Heart right ventricle (tissue), 16 donors: ENCODE measurements around the gene MORN3. TPM values are rescaled to one million over a fixed set of nuclear protein-coding genes. Genes with fewer than 3 reads are reported as not detected.
A peak's percentile ranks its signal among the peaks of the same experiment; 100 is the strongest.
"Not testable (repeated sequence)": the region's sequence is repeated elsewhere in the genome, so short reads cannot be mapped to it uniquely, and the experiment has no call there.

ENCODE experiments used
- ATAC-seq, 8 donors: fragments of 200-7000 bp; cut with Tn5 transposase; one replicate each; pipeline ENCODE4 v1.9.1; 2020; ENCODE audit warnings: mild to moderate bottlenecking in 8 of 8, moderate library complexity in 8 of 8, moderate number of reproducible peaks in 1 of 8
- DNase-seq, 2 donors: peaks; one replicate each; pipeline ENCODE4 v3.0.0-alpha.2; 2020
- H3K27ac ChIP-seq, 10 donors: fragments of 200-600 bp; sonication (generic) in 2 of 10; one replicate each; pipeline versions ENCODE4 v1.5.0 to v1.8.0; 2020 to 2022; ENCODE audit warnings: mild to moderate bottlenecking in 3 of 10
- H3K27me3 ChIP-seq, 7 donors: fragments of 200-600 bp; one replicate each; pipeline ENCODE4 v1.8.0; 2021 to 2022; ENCODE audit warnings: mild to moderate bottlenecking in 2 of 7
- H3K36me3 ChIP-seq, 9 donors: fragments of 200-600 bp; sonication (generic) in 1 of 9; one replicate each; pipeline versions ENCODE4 v1.5.0 to v1.8.0; 2020 to 2022; ENCODE audit warnings: mild to moderate bottlenecking in 2 of 9
- H3K4me1 ChIP-seq, 9 donors: fragments of 200-600 bp; sonication (generic) in 1 of 9; one replicate each; pipeline versions ENCODE4 v1.5.0 to v1.8.0; 2020 to 2022; ENCODE audit warnings: mild to moderate bottlenecking in 4 of 9
- H3K4me3 ChIP-seq, 10 donors: fragments of 200-600 bp; sonication (generic) in 2 of 10; one replicate each; pipeline versions ENCODE4 v1.5.0 to v1.8.0; 2020 to 2022; ENCODE audit warnings: mild to moderate bottlenecking in 7 of 10, moderate library complexity in 2 of 10
- H3K9me3 ChIP-seq, 11 donors: fragments of 200-600 bp in 10 of 11; sonication (generic) in 2 of 11; one replicate each; pipeline versions ENCODE4 v1.5.0 to v1.8.0; 2013 to 2022; ENCODE audit warnings: mild to moderate bottlenecking in 2 of 11, control low read depth in 1 of 11, moderate library complexity in 1 of 11
- WGBS, 2 donors: extraction: QIAGEN DNeasy Blood & Tissue Kit; methylation state at CpG; one replicate each; pipeline ENCODE4 v1.1.7; 2013; ENCODE audit warnings: inconsistent platforms in 1 of 2; 5-methylcytosine and 5-hydroxymethylcytosine counted together
- intact Hi-C, 10 donors: fragments of 100-400 bp; cut with DNase I; formaldehyde crosslinking; loops; one replicate each; pipeline versions ENCODE4 v1.11.1 to v1.14.2; 2022
- polyA plus RNA-seq, 2 donors: library from polyadenylated mRNA; stranded (reverse); fragments of 200-250 nt; gene quantifications; one replicate each; pipeline ENCODE4 v1.2.3, GENCODE V29; 2013
- total RNA-seq, 10 donors: library from RNA; stranded (reverse); fragmentation: NEBNext Ultra II Directional in 3 of 10; extraction: Animal tissue kit (Norgen Biotek cat#: 25700) in 3 of 10; gene quantifications; one replicate each; pipeline versions ENCODE4 v1.2.1 to v1.2.4, GENCODE V29; 2021 to 2023
- TF ChIP-seq, protein P1 (sequence below), 9 donors: fragments of 200-600 bp; sonication (generic) in 2 of 9; IDR thresholded peaks; one replicate each; pipeline versions ENCODE4 v1.5.0 to v1.8.0; 2021 to 2022; ENCODE audit warnings: antibody characterized with exemption in 9 of 9, mild to moderate bottlenecking in 5 of 9, moderate library complexity in 1 of 9
- donor health status: Arrhythmogenic right ventricular cardiomyopathy.
- donor health status: ischemic (EF 13 %, LVEDD 7.1; RV severe dilation, severe dysfunction).
- donor health status: healthy with polysubstance abuse.
- donor health status: DM: no; HTN: yes; CAD: no.
- donor health status: DM: no; HTN: no; CAD: no.
- donor health status: ischemic (EF 25% LVEDD 6.9; RV normal size, moderate dysfunction).
- donor health status: ischemic (EF 25% LVEDD 5.7; RV mildly dilated, moderate dysfunction).
- donor health status: healthy.
- donor health status: DM: yes; HTN: yes; CAD: no.
- donor health status: Ischemic cardiomyopathy.
- donor health status: ischemic (EF 35%, LVEDD 5.7; RV mildly dilated, moderate dysfunction).
- donor health status: nonischemic (EF 11% LVEDD 7.7; RV severe dilation, severe dysfunction).
- donor health status: DM: yes; HTN: yes; CAD: no.
- donor health status: PGD.
- donor health status: ischemic (EF 29% LVEDD 5.4; RV normal size, mild dysfunction).
- donor health status: nonischemic (EF 23%, LVEDD 6.1; RV moderate dilation, normal function).

Gene MORN3
- total and polyA plus RNA-seq, 12 donors: 0.15 to 0.28 (median 0.18) TPM; not detected in 5

DNA sequence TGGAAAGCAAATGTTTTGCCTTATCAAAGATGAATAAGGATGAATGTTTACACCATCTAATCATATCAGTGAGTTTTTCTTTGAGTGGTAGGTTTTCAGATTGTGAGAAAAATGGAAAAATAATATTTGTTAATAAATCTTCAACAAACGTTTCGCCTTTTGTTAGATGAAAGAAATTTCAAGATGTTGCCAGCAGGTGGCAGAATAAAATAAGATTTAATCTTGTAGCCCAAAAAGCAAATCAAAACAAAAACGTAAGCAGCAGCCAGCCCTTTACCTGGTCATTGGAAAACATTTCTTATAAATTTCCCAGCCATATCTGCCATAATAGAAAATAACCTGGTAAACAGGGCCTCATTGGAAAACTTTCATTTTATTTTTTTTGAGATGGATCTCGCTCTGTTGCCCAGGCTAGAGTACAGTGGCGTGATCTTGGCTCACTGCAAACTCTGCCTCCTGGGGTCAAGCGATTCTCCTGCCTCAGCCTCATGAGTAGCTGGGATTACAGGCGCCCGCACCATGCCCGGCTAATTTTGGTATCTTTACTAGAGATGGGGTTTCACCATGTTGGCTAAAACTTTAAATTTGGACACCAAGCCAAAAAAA is 27.7 kb upstream of the MORN3 start:
- Histone ChIP-seq H3K4me1 (peaks cover 0 to 6% (median 0%) of the 10 kb centered on the region in 9 donors), H3K27me3 (no peaks in the 10 kb centered on the region), H3K9me3 (no peaks in the 10 kb centered on the region), H3K4me3 (no peak overlapping the region), H3K27ac (no peak overlapping the region), H3K36me3 (no peaks in the 10 kb centered on the region)
- TF ChIP-seq, protein P1, sequence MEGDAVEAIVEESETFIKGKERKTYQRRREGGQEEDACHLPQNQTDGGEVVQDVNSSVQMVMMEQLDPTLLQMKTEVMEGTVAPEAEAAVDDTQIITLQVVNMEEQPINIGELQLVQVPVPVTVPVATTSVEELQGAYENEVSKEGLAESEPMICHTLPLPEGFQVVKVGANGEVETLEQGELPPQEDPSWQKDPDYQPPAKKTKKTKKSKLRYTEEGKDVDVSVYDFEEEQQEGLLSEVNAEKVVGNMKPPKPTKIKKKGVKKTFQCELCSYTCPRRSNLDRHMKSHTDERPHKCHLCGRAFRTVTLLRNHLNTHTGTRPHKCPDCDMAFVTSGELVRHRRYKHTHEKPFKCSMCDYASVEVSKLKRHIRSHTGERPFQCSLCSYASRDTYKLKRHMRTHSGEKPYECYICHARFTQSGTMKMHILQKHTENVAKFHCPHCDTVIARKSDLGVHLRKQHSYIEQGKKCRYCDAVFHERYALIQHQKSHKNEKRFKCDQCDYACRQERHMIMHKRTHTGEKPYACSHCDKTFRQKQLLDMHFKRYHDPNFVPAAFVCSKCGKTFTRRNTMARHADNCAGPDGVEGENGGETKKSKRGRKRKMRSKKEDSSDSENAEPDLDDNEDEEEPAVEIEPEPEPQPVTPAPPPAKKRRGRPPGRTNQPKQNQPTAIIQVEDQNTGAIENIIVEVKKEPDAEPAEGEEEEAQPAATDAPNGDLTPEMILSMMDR (IDR thresholded peaks at IDR 0.05): peak; percentile 35 to 75 (median 59)
- no peak for ATAC-seq
- intact Hi-C loops: loop anchor here (1.0 to 10.0 kb wide), 12 partner anchors 74 to 198 kb away; partner anchors contain the start of genes RHOF (in 7 of the 10) and PSMD9 (in 4 of the 10)
- DNase-seq: peak in 1 of 2 donors; percentile 54
- 40 to 49% methylated on average over 9 of the region's 9 CpGs for WGBS, 2 donors

DNA sequence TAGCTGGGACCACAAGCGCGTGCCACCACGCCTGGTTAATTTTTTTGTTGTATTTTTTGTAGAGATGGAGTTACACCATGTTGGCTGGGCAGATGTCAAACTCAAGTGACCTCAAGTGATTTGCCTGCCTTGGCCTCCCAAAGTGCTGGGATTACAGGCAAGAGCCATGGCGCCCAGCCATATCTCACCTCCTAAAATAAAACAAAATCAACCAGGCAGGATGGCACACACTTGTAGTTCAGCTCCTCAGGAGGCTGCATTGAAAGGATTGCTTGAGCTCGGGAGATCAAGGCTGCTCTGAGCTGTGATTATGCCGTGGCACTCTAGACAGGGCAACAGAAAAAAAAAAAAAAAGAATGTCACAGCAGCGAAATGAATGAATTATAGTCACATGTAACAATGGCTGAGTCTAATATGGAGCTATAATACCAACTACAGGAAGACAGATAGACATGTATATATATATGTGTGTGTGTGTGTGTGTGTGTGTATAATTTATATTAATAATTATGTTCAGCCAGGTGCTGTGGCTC is 23.8 kb upstream of the MORN3 start:
- H3K36me3 ChIP-seq: no peaks in the 10 kb centered on the region
- ATAC-seq (peak in 7 of 8 donors; percentile 14 to 72 (median 51)), DNase-seq (no peak)
- peaks cover 0 to 6% (median 0%) of the 10 kb centered on the region in 9 donors for H3K4me1 ChIP-seq
- H3K27me3 ChIP-seq: no peaks in the 10 kb centered on the region
- 51 to 57% methylated on average over 7 of the region's 7 CpGs for WGBS, 2 donors
- intact Hi-C loops: loop anchor here in 2 of 10 donors (10.0 kb wide), 1 partner anchor 202 kb away; no protein-coding TSS in a partner anchor
- TF ChIP-seq, protein P1 (IDR thresholded peaks at IDR 0.05): no peak
- H3K9me3 ChIP-seq: no peaks in the 10 kb centered on the region
- no peak overlapping the region for H3K4me3 ChIP-seq
- peak overlapping the region in 3 of 10 donors; percentile 26 to 35 (median 31) for H3K27ac ChIP-seq

DNA sequence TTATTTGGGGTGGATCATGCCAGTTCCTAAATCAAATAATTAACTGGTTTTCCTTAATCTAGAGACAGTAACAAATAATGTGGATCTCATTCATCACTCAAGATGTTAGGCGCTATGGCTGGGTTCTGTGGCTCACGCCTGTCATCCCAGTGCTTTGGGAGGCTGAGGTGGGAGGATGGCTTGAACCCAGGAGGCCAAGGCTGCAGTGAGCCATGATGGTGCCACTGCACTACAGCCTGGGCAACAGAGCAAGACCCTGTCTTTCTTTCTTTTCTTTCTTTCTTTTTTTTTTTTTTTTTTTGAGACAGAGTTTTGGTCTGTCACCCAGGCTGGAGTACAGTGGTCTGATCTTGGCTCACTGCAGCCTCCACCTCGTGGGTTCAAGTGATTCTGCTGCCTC is 23.3 kb upstream of the MORN3 start:
- peak overlapping the region in 3 of 10 donors; percentile 26 to 35 (median 31) for H3K27ac ChIP-seq
- 74 to 75% methylated on average over 3 of the region's 3 CpGs for WGBS, 2 donors
- peak in 1 of 8 donors; percentile 2 for ATAC-seq
- not testable (repeated sequence) for H3K4me1 ChIP-seq, H3K36me3 ChIP-seq, H3K9me3 ChIP-seq, DNase-seq, H3K27me3 ChIP-seq, H3K4me3 ChIP-seq
- intact Hi-C loops: loop anchor here in 2 of 10 donors (10.0 kb wide), 1 partner anchor 202 kb away; no protein-coding TSS in a partner anchor

DNA sequence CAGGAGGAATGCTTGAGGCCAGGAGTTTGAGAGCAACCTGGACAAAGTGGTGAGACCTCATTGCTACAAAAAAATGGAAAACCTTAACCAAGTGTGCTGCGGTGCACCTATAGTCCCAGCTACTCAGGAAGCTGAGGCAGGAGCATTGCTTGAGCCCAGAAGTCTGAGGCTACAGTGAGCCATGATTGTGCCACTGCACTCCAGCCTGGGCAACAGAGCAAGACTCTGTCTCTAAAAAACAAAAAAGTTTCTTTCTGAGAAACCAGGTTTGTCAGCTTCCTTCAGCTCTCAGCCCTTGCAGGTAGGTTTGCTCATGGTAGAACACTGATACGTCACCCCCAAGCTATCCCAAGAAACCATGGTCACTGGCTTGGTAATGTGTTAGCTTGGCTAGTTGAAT is 20.0 kb upstream of the MORN3 start:
- Histone ChIP-seq H3K4me1 (peaks cover 0 to 13% (median 5%) of the 10 kb centered on the region in 9 donors), H3K36me3 (no peaks in the 10 kb centered on the region), H3K9me3 (no peaks in the 10 kb centered on the region), H3K27ac (no peak overlapping the region), H3K4me3 (no peak overlapping the region), H3K27me3 (no peaks in the 10 kb centered on the region)
- intact Hi-C loops: loop anchor here in 3 of 10 donors (5.0 to 10.0 kb wide), 2 partner anchors 62 to 65 kb away; partner anchors contain the start of gene ORAI1 (in 3 of the 3)
- DNase-seq: no peak
- no peak for ATAC-seq
- 88 to 96% methylated on average over 2 of the region's 2 CpGs for WGBS, 2 donors
- TF ChIP-seq, protein P1 (IDR thresholded peaks at IDR 0.05): no peak
